Ascending aorta (tissue), 2 donors: Measurements from ENCODE around the gene GPR85. TPM values are rescaled to one million over a fixed set of nuclear protein-coding genes. Genes with fewer than 3 reads are reported as not detected.

Source experiments
- DNase-seq, 2 donors: peaks; one replicate each; pipeline ENCODE4 v3.0.0-alpha.2; 2019; ENCODE audit warnings: low spot score in 2 of 2
- H3K27ac ChIP-seq, 2 donors: fragments of 200-600 bp; sonication (generic); one replicate each; pipeline ENCODE4 v1.5.1; 2016 to 2017; ENCODE audit warnings: mild to moderate bottlenecking in 1 of 2
- H3K27me3 ChIP-seq: fragments of 200-600 bp; sonication (generic); one replicate; pipeline ENCODE4 v1.5.1; 2017
- H3K36me3 ChIP-seq, 2 donors: fragments of 200-600 bp; sonication (generic); one replicate each; pipeline ENCODE4 v1.5.1; 2016
- H3K4me1 ChIP-seq, 2 donors: fragments of 200-600 bp; sonication (generic); one replicate each; pipeline ENCODE4 v1.5.1; 2016 to 2017; ENCODE audit warnings: mild to moderate bottlenecking in 1 of 2
- H3K4me3 ChIP-seq, 2 donors: fragments of 200-600 bp; sonication (generic); one replicate each; pipeline ENCODE4 v1.5.1; 2016 to 2017; ENCODE audit warnings: mild to moderate bottlenecking in 1 of 2
- H3K9me3 ChIP-seq, 2 donors: fragments of 200-600 bp; sonication (generic); one replicate each; pipeline ENCODE4 v1.5.1; 2016
- intact Hi-C: fragments of 100-400 bp; cut with DNase I; formaldehyde crosslinking; loops from one replicate; pipeline ENCODE4 v1.15.1; 2023
- total RNA-seq: library from RNA; depleted of rRNA; stranded (reverse); fragments of >200 nt; gene quantifications from one replicate; pipeline ENCODE4 v1.1.0, GENCODE V29; 2016
- TF ChIP-seq, protein P1 (sequence below), 3 experiments: fragments of 200-600 bp in 2 of 3; fragments of 450-650 bp in 1 of 3; sonication (generic) in 2 of 3; IDR thresholded peaks; one replicate each; pipeline ENCODE4 v1.5.1; 2016 to 2019; ENCODE audit warnings: antibody characterized with exemption in 3 of 3, mild to moderate bottlenecking in 1 of 3, moderate library complexity in 1 of 3

The GPR85 gene
- total RNA-seq, 1 donor from 2014 or later = not detected

DNA sequence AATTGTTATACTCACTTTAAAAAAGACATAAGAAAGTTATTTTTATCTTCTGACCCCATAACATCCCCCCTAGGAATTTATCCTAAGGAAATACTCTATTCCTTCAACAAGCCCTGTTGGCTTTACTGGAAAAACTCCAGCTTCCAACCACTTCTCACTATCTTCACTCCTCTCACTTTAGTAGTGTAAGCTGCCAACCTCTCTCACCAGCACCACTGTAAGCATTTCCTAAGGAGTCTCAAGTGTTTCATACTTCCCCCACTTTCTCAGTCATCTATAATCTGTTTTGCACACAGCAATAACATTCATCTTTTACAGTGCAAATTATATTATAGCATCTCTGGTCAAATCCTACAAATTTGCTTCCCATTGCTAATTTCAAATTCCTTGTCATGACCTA is 45.8 kb downstream of the GPR85 start:
- TF ChIP-seq, protein P1, sequence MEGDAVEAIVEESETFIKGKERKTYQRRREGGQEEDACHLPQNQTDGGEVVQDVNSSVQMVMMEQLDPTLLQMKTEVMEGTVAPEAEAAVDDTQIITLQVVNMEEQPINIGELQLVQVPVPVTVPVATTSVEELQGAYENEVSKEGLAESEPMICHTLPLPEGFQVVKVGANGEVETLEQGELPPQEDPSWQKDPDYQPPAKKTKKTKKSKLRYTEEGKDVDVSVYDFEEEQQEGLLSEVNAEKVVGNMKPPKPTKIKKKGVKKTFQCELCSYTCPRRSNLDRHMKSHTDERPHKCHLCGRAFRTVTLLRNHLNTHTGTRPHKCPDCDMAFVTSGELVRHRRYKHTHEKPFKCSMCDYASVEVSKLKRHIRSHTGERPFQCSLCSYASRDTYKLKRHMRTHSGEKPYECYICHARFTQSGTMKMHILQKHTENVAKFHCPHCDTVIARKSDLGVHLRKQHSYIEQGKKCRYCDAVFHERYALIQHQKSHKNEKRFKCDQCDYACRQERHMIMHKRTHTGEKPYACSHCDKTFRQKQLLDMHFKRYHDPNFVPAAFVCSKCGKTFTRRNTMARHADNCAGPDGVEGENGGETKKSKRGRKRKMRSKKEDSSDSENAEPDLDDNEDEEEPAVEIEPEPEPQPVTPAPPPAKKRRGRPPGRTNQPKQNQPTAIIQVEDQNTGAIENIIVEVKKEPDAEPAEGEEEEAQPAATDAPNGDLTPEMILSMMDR (IDR thresholded peaks at IDR 0.05) = no peak
- Histone ChIP-seq H3K9me3 (no peaks in the 10 kb centered on the region), H3K27ac (no peak overlapping the region), H3K36me3 (no peaks in the 10 kb centered on the region), H3K4me1 (no peaks in the 10 kb centered on the region), H3K27me3 (no peaks in the 10 kb centered on the region), H3K4me3 (no peak overlapping the region)
- intact Hi-C loops = no loop called here
- no peak for DNase-seq

DNA sequence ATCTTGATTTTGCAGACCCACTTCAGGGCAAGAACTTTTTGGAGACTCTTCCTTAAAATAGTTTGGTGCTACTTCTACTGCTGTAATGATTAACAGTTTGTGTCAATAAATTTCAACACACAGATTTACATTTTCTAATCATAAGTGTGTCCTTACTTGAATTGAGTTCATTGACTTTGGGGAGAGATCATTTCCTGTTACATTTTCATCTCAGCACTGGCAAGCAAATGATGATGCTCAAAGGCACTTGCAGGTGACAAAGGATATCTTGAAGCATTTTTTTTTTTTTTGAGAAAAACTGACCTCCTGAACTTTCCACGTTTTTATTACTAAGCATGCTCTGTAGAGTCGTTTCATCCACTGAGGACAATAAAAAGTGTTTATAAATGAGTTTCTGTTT is 52.7 kb downstream of the GPR85 start:
- Histone ChIP-seq H3K27ac (no peak overlapping the region), H3K4me3 (no peak overlapping the region), H3K4me1 (no peaks in the 10 kb centered on the region), H3K36me3 (no peaks in the 10 kb centered on the region), H3K9me3 (no peaks in the 10 kb centered on the region), H3K27me3 (no peaks in the 10 kb centered on the region)
- no peak for DNase-seq
- intact Hi-C loops = no loop called here
- TF ChIP-seq, protein P1 (IDR thresholded peaks at IDR 0.05) = no peak

Other genes starting within 250 kb of the GPR85 start
- gene SMIM30, start 31.7 kb upstream of the GPR85 start, total RNA-seq = 35.2 TPM